Measurements from ENCODE around the gene MSMP. TPM values are rescaled to one million over a fixed set of nuclear protein-coding genes. Genes with fewer than 3 reads are reported as not detected.

Gene MSMP
- total RNA-seq, 2 experiments from 2014 or later: not detected

DNA sequence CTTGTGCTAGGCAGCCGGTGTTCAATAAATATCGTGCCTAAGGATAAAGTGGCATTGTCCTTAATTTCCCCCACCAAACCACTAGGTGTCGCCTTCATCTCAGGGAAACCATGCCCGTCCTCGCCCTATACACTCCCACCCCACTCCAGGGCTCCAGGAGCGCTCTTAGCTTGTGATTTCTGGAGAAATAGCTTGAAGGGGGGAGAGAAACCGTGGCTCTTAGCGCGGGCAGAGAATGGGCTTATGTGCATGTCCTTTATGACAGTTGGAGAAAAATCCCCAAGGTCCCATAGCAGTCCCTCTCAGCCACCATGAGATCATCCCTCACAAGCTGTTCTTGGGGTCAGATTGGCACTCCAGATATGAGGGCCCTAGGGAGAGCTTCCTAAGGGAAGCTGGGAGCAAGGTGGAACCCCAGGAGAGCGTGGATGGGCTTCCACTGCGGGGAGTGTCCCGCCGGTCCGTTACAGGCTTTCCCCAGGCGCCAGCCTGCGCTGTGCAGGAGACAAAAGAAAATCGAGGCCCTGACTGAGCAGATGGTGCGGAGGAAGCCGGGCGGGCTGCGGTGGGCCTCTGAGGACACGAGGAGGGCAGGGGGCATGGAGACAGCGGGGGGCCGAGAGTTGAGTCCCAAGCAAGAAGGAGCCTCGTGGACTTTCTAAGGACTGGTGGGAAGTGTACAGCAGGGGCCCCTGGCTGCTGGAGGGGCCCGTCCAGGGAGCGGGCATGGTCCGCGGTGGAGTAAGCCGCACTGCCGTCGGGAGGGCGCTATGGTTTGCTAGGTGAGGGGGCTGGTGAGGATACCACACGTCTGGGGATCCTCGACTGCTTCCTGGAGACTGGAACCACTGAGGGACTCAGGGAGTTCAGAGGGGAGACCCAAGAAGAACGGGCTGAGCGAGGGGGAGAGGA, 36.6 kb upstream of the MSMP start:
- ATAC-seq: peak; percentile 89
- CTCF ChIA-PET: interaction anchor here (0.6 to 3.7 kb wide), 34 partner anchors 9 to 170 kb away, joined by 3 to 76 read pairs (median 4); partner anchors contain the start of genes CREB3, FAM221B, GBA2 and HINT2
- H3K27me3 Mint-ChIP-seq: no peaks in the 10 kb centered on the region
- H3K4me1 Mint-ChIP-seq: peaks cover 11% of the 10 kb centered on the region
- peak; percentile 69 for DNase-seq
- no peaks in the 10 kb centered on the region for H3K9me3 Mint-ChIP-seq (ENCODE audit: low read depth)
- H3K4me3 Mint-ChIP-seq: no peak overlapping the region
- H3K36me3 Mint-ChIP-seq: peaks cover 1% of the 10 kb centered on the region
- no peak overlapping the region for H3K27ac Mint-ChIP-seq

DNA sequence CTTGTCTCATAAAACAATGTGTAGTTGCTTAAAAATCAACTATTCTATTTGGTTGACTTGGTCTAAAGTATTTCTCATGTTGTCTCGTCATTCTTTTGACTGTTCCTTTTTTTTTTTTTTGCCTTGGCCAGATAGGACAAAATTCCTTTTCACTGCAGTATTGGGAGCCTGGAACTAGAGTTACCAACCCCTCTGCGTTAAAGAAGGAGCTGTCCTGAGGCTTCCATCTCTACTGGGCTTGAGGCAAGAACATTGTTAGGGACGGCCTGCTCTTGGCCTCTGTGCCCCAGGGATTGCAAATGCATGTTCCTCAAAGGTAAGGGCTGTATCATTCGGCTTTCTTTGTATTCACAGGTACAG, 35.9 kb upstream of the MSMP start:
- no peak overlapping the region for H3K27ac Mint-ChIP-seq
- no peaks in the 10 kb centered on the region for H3K9me3 Mint-ChIP-seq (ENCODE audit: low read depth)
- peaks cover 10% of the 10 kb centered on the region for H3K4me1 Mint-ChIP-seq
- CTCF ChIA-PET: interaction anchor here (0.6 to 3.7 kb wide), 33 partner anchors 8 to 169 kb away, joined by 3 to 76 read pairs (median 5); partner anchors contain the start of genes CREB3, FAM221B, GBA2 and HINT2
- ATAC-seq (peak; percentile 16), DNase-seq (no peak)
- H3K36me3 Mint-ChIP-seq: peaks cover 2% of the 10 kb centered on the region
- H3K27me3 Mint-ChIP-seq: no peaks in the 10 kb centered on the region
- H3K4me3 Mint-ChIP-seq: no peak overlapping the region

DNA sequence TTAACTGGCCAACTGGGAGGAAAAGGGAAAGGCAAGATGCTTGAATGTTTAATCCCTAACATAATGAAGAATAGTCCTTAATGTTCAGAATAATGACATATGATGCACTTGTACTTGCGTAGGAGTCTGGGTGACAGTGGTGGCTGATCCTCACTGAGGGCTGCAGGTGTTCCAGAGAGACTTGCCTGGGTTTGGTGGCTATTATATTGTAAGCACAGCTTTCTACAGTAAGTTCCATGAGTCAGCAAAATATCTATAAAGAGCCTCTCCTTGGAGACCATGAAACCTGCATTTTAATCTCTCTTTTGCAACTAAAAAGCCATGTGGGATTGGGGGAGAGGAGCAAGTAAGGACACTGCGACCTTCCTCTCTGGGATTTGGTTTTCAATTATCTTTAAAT, 35.5 kb upstream of the MSMP start:
- no peak overlapping the region for H3K27ac Mint-ChIP-seq
- H3K4me3 Mint-ChIP-seq: no peak overlapping the region
- H3K27me3 Mint-ChIP-seq: no peaks in the 10 kb centered on the region
- peaks cover 8% of the 10 kb centered on the region for H3K4me1 Mint-ChIP-seq
- CTCF ChIA-PET: interaction anchor here (0.6 to 3.7 kb wide), 34 partner anchors 8 to 169 kb away, joined by 3 to 76 read pairs (median 5); partner anchors contain the start of genes CREB3, FAM221B, GBA2 and HINT2
- peaks cover 2% of the 10 kb centered on the region for H3K36me3 Mint-ChIP-seq
- ATAC-seq (no peak), DNase-seq (no peak)
- no peaks in the 10 kb centered on the region for H3K9me3 Mint-ChIP-seq (ENCODE audit: low read depth)

DNA sequence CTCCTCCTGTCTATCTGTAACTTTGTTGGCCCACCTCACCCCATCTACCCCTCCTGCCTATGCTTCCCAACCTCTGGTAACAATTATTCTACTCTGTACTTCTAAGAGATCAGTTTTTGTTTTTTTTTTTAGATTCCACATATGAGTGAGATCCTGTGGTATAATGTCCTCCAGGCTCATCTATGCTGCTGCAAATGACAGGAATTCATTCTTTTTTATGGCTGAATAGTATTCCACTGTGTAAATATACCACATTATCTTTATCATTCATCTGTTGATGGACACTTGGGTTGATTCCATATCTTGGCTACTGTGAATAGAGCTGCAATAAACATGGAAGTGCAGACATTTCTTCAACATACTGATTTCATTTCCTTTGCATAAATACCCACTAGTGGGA, 29.3 kb upstream of the MSMP start:
- ATAC-seq (no peak), DNase-seq (no peak)
- no peaks in the 10 kb centered on the region for H3K4me1 Mint-ChIP-seq
- CTCF ChIA-PET: interaction anchor here (0.7 to 1.2 kb wide), 3 partner anchors 12 to 99 kb away, joined by 3 to 4 read pairs (median 3); no protein-coding TSS in a partner anchor
- no peak overlapping the region for H3K27ac Mint-ChIP-seq
- H3K9me3 Mint-ChIP-seq (ENCODE audit: low read depth): no peaks in the 10 kb centered on the region
- peaks cover 18% of the 10 kb centered on the region for H3K36me3 Mint-ChIP-seq
- H3K4me3 Mint-ChIP-seq: no peak overlapping the region
- no peaks in the 10 kb centered on the region for H3K27me3 Mint-ChIP-seq

DNA sequence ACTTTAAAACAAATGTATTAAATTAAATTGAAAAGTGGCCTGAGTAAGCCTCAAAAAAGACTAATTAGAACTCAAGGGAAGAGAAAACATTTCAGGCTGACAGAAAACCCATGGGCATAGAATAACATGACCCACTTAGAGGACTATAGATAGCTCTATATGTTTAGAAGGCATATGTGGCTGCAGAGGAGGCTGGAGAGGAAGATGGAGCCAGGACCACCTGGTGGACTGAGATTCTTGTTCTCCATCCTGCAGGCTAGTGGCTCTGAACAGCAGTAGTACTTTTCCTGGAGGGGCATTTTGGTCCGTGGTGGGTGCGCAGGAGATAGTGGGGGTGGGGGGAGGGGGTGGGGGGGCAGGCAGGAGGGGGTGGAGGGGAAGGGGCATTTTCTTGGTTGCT, 27.0 kb upstream of the MSMP start:
- no peak overlapping the region for H3K27ac Mint-ChIP-seq
- H3K4me1 Mint-ChIP-seq: peaks cover 2% of the 10 kb centered on the region
- H3K27me3 Mint-ChIP-seq: no peaks in the 10 kb centered on the region
- CTCF ChIA-PET: interaction anchor here (1.4 kb wide), 1 partner anchor 9 kb away, joined by 5 read pairs; no protein-coding TSS in a partner anchor
- no peak overlapping the region for H3K4me3 Mint-ChIP-seq
- peaks cover 20% of the 10 kb centered on the region for H3K36me3 Mint-ChIP-seq
- DNase-seq: no peak
- ATAC-seq: no peak
- no peaks in the 10 kb centered on the region for H3K9me3 Mint-ChIP-seq (ENCODE audit: low read depth)

DNA sequence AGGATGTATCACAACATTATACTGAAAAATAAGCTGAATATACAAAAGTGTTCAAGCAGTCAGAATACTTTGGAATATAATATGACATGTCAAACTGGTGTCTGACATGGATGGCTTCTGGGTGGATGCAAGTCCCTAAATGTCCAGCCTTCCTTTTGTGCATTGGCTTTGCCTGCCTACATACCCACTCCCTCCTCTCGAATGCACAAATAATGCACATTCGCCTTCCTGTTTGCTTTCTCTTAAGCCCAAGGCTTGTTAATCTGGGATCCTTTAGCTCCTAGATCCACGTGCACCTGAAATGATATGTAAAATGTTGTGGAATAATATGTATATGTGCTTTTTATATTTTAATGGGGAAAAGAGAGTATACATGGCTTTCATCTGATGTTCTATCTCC, 24.4 kb upstream of the MSMP start:
- no peaks in the 10 kb centered on the region for H3K9me3 Mint-ChIP-seq (ENCODE audit: low read depth)
- ATAC-seq: no peak
- no peak overlapping the region for H3K4me3 Mint-ChIP-seq
- CTCF ChIA-PET: interaction anchor here (0.7 to 2.1 kb wide), 5 partner anchors 8 to 104 kb away, joined by 3 to 7 read pairs (median 3); no protein-coding TSS in a partner anchor
- H3K27ac Mint-ChIP-seq: no peak overlapping the region
- H3K36me3 Mint-ChIP-seq: peaks cover 12% of the 10 kb centered on the region
- H3K4me1 Mint-ChIP-seq: peaks cover 2% of the 10 kb centered on the region
- DNase-seq: no peak
- no peaks in the 10 kb centered on the region for H3K27me3 Mint-ChIP-seq

DNA sequence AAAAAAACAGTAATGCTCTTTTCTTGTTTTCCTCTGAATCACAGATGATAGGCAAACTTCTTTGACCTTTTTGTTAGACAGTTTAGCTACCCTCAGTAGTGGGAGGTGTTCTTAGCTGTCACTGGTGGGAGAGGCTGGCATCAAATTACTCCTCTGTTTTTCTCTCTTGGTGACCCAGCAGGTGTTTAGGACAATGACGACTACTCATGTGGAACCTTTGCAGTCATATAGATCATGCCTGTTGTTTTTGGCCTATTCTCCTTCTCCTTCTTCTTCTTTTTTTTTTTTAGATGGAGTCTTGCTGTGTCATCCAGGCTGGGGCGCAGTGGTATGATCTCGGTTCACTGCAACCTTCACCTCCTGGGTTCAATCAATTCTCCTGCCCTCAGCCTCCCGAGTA, 21.9 kb upstream of the MSMP start:
- peaks cover 2% of the 10 kb centered on the region for H3K4me1 Mint-ChIP-seq
- no peak overlapping the region for H3K27ac Mint-ChIP-seq
- H3K9me3 Mint-ChIP-seq (ENCODE audit: low read depth): no peaks in the 10 kb centered on the region
- peaks cover 8% of the 10 kb centered on the region for H3K36me3 Mint-ChIP-seq
- DNase-seq (no peak), ATAC-seq (no peak)
- CTCF ChIA-PET: interaction anchor here (0.7 to 1.9 kb wide), 5 partner anchors 14 to 106 kb away, joined by 3 to 11 read pairs (median 4); no protein-coding TSS in a partner anchor
- H3K27me3 Mint-ChIP-seq: no peaks in the 10 kb centered on the region
- no peak overlapping the region for H3K4me3 Mint-ChIP-seq

DNA sequence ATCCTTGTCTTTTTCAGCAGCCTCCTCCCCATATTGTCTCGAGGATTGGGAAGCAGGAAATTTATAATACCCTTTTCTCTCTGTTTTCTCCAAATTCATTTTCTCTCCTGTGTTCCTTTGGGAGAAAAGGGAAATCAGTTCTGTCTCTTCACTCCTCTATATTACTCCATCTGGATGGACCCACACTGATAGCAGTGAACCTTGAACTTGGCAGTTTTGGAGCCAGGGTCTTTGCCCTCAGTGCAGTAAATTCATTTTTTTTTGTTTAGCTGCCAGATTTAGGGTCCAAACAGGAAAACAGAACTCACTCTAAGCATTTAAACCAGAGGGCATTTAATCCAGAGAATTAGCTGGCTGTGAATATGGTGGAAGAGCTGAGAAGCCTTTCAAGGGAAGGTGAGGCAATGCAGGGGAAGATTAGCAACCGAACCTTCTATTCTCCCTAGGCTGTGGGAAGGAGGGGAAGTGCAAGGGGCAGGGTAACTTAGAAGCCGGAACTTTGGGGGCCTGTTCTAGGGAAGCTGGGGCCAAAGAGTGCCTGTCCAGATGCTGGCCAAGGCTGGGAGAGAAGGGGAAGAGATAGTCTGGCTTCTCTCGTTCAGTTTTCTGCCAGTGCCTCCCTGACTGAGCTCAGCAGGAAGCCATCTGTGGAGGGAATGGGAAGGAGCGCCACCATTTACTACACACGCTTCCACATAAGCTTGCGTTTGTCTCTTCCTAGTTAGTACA, 21.0 kb upstream of the MSMP start:
- H3K4me3 Mint-ChIP-seq: no peak overlapping the region
- CTCF ChIA-PET: interaction anchor here (0.6 to 1.9 kb wide), 6 partner anchors 15 to 668 kb away, joined by 3 to 11 read pairs (median 4); no protein-coding TSS in a partner anchor
- peaks cover 2% of the 10 kb centered on the region for H3K4me1 Mint-ChIP-seq
- DNase-seq (no peak), ATAC-seq (no peak)
- no peaks in the 10 kb centered on the region for H3K27me3 Mint-ChIP-seq
- no peaks in the 10 kb centered on the region for H3K9me3 Mint-ChIP-seq (ENCODE audit: low read depth)
- H3K36me3 Mint-ChIP-seq: peaks cover 3% of the 10 kb centered on the region
- peak overlapping the region; percentile 41 for H3K27ac Mint-ChIP-seq

DNA sequence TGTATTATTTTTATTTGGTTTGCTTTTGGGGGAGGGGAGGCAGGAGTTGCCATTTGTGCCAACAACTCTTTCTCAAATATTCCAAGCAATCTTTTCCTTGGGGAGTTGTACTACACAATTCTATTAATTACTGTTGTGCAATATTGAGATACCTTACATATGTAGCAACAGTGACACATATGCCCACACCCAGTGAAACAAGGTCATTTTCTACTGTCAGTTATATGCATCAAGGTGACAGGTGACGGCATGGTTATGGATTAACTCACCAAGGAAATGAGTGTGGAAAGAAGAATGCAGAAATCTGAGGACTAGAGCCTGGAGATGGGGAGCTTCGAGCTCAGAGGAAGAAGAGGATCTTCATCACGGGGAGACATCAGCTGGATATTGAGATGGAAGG, 17.9 kb upstream of the MSMP start:
- Mint-ChIP-seq H3K27ac (no peak overlapping the region), H3K9me3 (ENCODE audit: low read depth) (no peaks in the 10 kb centered on the region), H3K36me3 (no peaks in the 10 kb centered on the region), H3K4me1 (no peaks in the 10 kb centered on the region), H3K27me3 (no peaks in the 10 kb centered on the region), H3K4me3 (no peak overlapping the region)
- CTCF ChIA-PET: interaction anchor here (1.3 to 4.5 kb wide), 4 partner anchors 11 to 110 kb away, joined by 3 to 12 read pairs (median 7); no protein-coding TSS in a partner anchor
- DNase-seq (no peak), ATAC-seq (no peak)

DNA sequence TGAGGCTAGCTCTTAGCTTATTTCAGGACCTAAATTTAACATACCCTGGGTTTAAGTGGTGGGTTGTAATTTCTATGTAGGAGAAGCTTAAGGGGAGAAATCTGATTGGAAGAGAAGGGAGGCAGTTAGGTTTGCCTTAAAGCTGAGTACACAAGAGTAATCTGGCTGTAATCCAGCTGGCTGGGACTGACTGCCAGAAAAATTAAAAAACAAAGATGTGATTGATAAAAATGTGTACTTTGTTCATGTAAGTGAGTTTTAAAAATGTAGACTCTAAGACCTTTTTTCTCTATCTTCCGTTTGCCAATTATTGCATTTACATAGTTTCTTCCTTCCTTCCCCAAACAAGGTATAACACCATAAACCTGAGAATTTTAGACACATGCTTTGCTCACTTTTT, 17.5 kb upstream of the MSMP start:
- H3K27ac Mint-ChIP-seq: no peak overlapping the region
- H3K9me3 Mint-ChIP-seq (ENCODE audit: low read depth): no peaks in the 10 kb centered on the region
- H3K4me3 Mint-ChIP-seq: no peak overlapping the region
- H3K4me1 Mint-ChIP-seq: no peaks in the 10 kb centered on the region
- H3K27me3 Mint-ChIP-seq: no peaks in the 10 kb centered on the region
- H3K36me3 Mint-ChIP-seq: no peaks in the 10 kb centered on the region
- ATAC-seq: no peak
- CTCF ChIA-PET: interaction anchor here (1.3 to 4.5 kb wide), 3 partner anchors 11 to 111 kb away, joined by 3 to 12 read pairs (median 7); no protein-coding TSS in a partner anchor
- DNase-seq: no peak

DNA sequence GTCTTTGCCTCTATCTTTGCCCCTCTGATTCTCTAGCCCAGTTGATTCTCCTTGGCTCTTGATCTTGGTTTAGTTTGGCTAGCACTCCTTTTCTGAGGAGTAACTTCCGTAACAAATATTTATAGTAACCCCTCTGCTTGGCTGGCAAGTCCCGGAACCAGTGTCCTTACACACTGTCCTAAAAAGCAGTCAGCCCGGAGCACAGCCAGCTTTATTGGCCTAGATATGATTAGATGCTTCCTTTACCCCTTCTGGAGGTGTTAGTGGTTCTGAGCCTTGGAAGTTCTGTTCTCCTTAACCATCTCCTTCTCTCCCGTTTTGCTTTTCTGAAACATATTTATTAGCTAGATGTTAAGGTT, 17.0 kb upstream of the MSMP start:
- H3K27me3 Mint-ChIP-seq: no peaks in the 10 kb centered on the region

DNA sequence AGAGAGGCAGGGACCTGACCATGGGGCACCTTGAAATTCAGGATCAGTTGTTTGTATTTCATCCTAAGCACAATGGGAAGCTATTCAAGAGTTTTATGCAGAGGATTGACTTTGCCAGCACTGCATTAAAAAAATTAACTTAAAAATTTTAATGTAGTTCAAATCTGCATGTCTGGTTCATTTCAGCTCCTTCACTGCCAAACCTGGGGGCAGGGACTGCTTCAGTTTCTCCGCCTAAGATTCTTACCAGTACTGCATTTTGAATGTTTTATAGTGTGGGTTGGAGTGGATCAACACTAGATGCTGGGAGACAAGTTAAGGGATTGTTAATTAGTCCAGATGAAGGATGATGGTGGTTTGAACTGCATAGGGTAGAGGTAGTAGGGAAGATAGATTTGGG, 15.7 kb upstream of the MSMP start:
- H3K9me3 Mint-ChIP-seq (ENCODE audit: low read depth): no peaks in the 10 kb centered on the region
- H3K4me3 Mint-ChIP-seq: no peak overlapping the region
- ATAC-seq: no peak
- H3K27me3 Mint-ChIP-seq: no peaks in the 10 kb centered on the region
- H3K27ac Mint-ChIP-seq: no peak overlapping the region
- no peak for DNase-seq
- no peaks in the 10 kb centered on the region for H3K36me3 Mint-ChIP-seq
- CTCF ChIA-PET: interaction anchor here (0.6 to 4.5 kb wide), 2 partner anchors 8 to 112 kb away, joined by 3 to 12 read pairs; no protein-coding TSS in a partner anchor
- H3K4me1 Mint-ChIP-seq: no peaks in the 10 kb centered on the region

More for the DNA sequence above, 17.0 kb upstream of the MSMP start:
- CTCF ChIA-PET: interaction anchor here (0.9 to 4.5 kb wide), 4 partner anchors 12 to 111 kb away, joined by 3 to 12 read pairs (median 5); no protein-coding TSS in a partner anchor
- Mint-ChIP-seq H3K36me3 (no peaks in the 10 kb centered on the region), H3K4me1 (no peaks in the 10 kb centered on the region), H3K4me3 (no peak overlapping the region), H3K27ac (no peak overlapping the region), H3K9me3 (ENCODE audit: low read depth) (no peaks in the 10 kb centered on the region)
- DNase-seq: no peak
- no peak for ATAC-seq

DNA sequence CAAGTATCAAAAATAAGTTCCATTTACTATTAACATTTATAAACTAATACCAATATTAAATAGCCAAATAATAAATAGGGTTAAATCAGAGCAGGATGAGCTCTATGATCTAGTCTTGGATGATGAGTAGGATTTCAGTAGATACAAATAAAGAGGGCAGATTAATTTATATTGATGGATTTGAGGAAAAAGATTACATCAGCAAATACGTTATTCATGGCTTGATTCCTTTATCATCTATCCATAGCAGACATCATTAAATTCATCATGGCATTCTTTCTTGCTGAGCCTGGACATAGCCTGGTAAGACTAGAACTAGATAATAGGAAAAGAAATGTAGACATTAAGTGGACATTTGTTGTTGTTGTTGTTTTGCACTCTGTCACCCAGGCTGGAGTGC, 13.4 kb upstream of the MSMP start:
- peaks cover 2% of the 10 kb centered on the region for H3K36me3 Mint-ChIP-seq
- H3K27me3 Mint-ChIP-seq: no peaks in the 10 kb centered on the region
- DNase-seq: no peak
- no peak overlapping the region for H3K4me3 Mint-ChIP-seq
- H3K27ac Mint-ChIP-seq: no peak overlapping the region
- CTCF ChIA-PET: interaction anchor here (0.9 to 1.9 kb wide), 5 partner anchors 9 to 136 kb away, joined by 3 to 5 read pairs (median 4); no protein-coding TSS in a partner anchor
- no peaks in the 10 kb centered on the region for H3K4me1 Mint-ChIP-seq
- H3K9me3 Mint-ChIP-seq (ENCODE audit: low read depth): no peaks in the 10 kb centered on the region
- ATAC-seq: no peak

All from activated CD8-positive, alpha-beta memory T cell treated with anti-CD3 and anti-CD28 coated beads, Interleukin-2, amount 10 ng/mL, durations not matched to agents 7 days and 5 days (primary cell).